ENCODE measurements around the gene PLD3. TPM values are rescaled to one million over a fixed set of nuclear protein-coding genes. Genes with fewer than 3 reads are reported as not detected.

PLD3 gene
- total RNA-seq, 1 donor from 2014 or later = 227 TPM

DNA sequence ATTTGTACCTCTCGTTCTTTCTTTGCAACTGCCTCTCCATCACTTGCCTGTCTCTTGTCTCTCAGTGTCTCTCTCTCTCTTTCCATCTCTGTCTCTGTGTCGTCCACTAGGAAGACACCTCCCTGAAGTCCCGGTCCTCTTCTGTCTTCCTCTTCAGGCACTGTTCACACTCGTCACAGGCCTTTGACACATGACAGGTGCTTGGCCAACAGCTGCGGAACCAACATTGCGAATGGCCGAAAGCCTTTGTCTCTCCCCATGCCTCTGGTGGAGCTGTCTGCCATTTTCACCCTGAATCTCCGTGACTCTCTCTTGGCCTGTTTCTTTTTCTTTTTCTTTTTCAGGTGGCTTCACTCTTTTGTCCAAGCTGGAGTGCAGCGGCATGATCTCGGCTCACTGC lies 38.7 kb downstream of the PLD3 start:
- Mint-ChIP-seq H3K36me3 (ENCODE audit: low read depth, unreplicated experiment) (peaks cover 5% of the 10 kb centered on the region), H3K4me1 (ENCODE audit: unreplicated experiment) (no peaks in the 10 kb centered on the region), H3K9me3 (ENCODE audit: unreplicated experiment) (no peaks in the 10 kb centered on the region), H3K4me3 (ENCODE audit: unreplicated experiment) (no peak overlapping the region), H3K27ac (ENCODE audit: unreplicated experiment) (no peak overlapping the region), H3K27me3 (ENCODE audit: unreplicated experiment) (peaks cover 7% of the 10 kb centered on the region)
- TF ChIP-seq, protein P1, sequence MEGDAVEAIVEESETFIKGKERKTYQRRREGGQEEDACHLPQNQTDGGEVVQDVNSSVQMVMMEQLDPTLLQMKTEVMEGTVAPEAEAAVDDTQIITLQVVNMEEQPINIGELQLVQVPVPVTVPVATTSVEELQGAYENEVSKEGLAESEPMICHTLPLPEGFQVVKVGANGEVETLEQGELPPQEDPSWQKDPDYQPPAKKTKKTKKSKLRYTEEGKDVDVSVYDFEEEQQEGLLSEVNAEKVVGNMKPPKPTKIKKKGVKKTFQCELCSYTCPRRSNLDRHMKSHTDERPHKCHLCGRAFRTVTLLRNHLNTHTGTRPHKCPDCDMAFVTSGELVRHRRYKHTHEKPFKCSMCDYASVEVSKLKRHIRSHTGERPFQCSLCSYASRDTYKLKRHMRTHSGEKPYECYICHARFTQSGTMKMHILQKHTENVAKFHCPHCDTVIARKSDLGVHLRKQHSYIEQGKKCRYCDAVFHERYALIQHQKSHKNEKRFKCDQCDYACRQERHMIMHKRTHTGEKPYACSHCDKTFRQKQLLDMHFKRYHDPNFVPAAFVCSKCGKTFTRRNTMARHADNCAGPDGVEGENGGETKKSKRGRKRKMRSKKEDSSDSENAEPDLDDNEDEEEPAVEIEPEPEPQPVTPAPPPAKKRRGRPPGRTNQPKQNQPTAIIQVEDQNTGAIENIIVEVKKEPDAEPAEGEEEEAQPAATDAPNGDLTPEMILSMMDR (IDR thresholded peaks at IDR 0.05; ENCODE audit: unreplicated experiment) = no peak
- no peak for DNase-seq (ENCODE audit: low spot score)

DNA sequence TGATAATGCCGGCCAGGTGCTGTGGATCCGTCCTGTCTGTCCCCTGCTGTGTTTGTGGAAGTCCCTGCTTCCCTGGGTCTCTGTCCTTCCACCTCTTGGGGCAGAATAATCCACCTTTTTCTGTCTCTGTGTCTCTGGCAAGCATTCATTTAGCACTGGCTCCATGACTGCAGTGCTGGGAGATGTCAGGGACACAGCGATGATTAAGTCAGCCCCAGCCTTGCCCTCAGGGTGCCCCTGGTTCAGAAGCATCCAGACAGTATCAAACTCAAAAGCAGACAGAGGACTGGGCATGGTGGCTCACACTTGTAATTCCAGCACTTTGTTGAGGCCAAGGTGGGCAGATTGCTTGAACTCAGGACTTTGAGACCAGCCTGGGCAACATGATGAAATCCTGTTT lies 40.0 kb downstream of the PLD3 start:
- DNase-seq (ENCODE audit: low spot score) = no peak
- H3K4me1 Mint-ChIP-seq (ENCODE audit: unreplicated experiment) = no peaks in the 10 kb centered on the region
- no peaks in the 10 kb centered on the region for H3K9me3 Mint-ChIP-seq (ENCODE audit: unreplicated experiment)
- H3K27ac Mint-ChIP-seq (ENCODE audit: unreplicated experiment) = no peak overlapping the region
- no peak overlapping the region for H3K4me3 Mint-ChIP-seq (ENCODE audit: unreplicated experiment)
- TF ChIP-seq, protein P1 (IDR thresholded peaks at IDR 0.05; ENCODE audit: unreplicated experiment) = no peak
- peaks cover 5% of the 10 kb centered on the region for H3K36me3 Mint-ChIP-seq (ENCODE audit: low read depth, unreplicated experiment)
- peaks cover 6% of the 10 kb centered on the region for H3K27me3 Mint-ChIP-seq (ENCODE audit: unreplicated experiment)

DNA sequence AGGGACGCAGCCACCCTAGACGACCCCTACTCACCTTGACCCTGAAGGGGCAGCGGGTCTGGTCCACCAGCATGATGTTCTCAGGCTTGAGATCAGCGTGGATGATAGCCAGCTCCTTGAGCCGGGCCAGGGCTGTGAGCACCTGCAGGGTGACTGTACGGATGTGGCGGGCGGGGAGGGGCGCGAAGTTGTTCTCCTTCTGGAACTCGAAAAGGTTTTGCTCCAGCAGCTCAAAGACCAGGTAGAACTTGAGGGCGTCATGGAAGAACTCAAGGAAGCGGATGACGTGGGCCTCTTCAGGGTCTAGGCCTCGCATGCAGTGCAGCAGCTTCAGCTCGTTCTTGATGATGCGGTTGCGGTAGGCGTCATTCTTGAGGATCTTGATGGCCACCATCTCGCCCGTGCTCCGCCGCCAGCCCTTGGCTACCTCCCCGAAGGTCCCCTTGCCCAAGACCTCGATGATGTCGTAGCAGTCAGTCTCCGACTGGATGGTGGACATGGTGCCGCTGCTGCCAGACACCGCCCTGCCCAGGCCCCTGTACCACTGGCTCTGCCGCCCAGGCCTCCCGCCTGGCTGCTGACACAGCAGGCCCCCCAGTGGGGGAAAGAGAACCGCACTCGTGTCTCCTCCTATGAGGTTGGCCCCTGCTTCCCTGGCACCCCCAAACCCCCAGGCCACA lies 41.0 kb downstream of the PLD3 start:
- Mint-ChIP-seq H3K9me3 (ENCODE audit: unreplicated experiment) (no peaks in the 10 kb centered on the region), H3K4me1 (ENCODE audit: unreplicated experiment) (no peaks in the 10 kb centered on the region), H3K27me3 (ENCODE audit: unreplicated experiment) (peaks cover 6% of the 10 kb centered on the region), H3K27ac (ENCODE audit: unreplicated experiment) (no peak overlapping the region), H3K4me3 (ENCODE audit: unreplicated experiment) (no peak overlapping the region), H3K36me3 (ENCODE audit: low read depth, unreplicated experiment) (peaks cover 5% of the 10 kb centered on the region)
- TF ChIP-seq, protein P1 (IDR thresholded peaks at IDR 0.05; ENCODE audit: unreplicated experiment) = no peak
- DNase-seq (ENCODE audit: low spot score) = no peak

DNA sequence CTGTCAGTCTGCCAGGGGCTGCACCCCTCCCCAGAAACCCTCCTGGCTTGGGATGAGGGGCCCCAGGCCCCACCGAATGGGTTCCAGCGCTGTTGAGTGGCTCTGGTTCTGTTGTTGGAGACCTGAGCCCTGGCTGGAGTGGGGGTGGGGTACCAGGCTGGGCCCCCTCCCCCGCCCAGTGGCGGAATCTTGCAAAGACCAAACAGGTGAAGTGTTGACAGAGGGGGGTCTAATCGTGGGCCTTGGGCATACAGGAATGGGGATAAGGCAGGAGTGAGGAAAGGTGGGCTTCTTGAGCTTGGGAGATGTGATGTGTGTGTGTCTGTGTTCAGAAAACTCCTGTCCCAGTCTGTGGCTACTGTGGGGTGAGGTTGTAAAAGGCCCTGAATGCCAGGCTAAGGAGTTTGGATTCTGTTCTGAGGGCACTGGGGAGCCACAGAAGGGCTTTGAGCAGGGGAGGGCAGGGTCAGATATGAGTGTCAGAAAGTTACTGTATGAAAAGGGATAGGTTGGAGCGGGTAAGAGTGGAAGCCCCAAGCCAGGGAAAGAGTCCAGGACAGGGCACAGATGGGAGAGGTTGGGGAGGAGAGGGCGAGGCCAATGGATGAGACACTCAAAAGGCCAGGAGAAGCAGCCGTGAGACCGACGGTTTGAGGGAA lies 41.7 kb downstream of the PLD3 start, which contains the start of gene HIPK4:
HIPK4 (minus strand) TSS at position 98 of the 659 bp plus-strand sequence. CDS start 279 bp downstream, outside the sequence.
- Mint-ChIP-seq H3K27me3 (ENCODE audit: unreplicated experiment) (peaks cover 6% of the 10 kb centered on the region), H3K9me3 (ENCODE audit: unreplicated experiment) (no peaks in the 10 kb centered on the region), H3K4me3 (ENCODE audit: unreplicated experiment) (no peak within 1 kb of the TSS), H3K27ac (ENCODE audit: unreplicated experiment) (no peak within 1 kb of the TSS), H3K36me3 (ENCODE audit: low read depth, unreplicated experiment) (peaks cover 5% of the 10 kb centered on the region), H3K4me1 (ENCODE audit: unreplicated experiment) (no peaks in the 10 kb centered on the region)
- TF ChIP-seq, protein P1 (IDR thresholded peaks at IDR 0.05; ENCODE audit: unreplicated experiment) = no peak
- DNase-seq (ENCODE audit: low spot score) = no peak

DNA sequence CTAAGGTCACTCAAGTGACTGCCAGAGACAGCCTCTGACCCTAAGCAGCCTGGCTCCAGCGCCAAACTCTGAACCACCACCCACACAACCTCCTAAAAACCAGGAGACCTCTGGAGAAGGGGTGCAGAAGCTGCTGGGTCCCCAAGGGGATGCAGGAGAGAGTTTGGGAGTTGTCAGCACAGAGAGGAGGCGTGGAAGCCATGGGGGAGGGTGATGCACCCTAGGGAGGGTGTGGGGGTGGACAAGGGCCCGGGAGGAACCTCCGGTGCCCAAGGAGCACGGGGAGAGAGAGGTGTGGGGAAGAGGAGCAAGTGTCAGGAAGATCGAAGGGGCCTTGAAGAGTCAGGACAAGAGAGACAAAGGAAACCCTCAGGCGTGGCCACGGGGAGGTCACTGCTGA lies 43.6 kb downstream of the PLD3 start:
- TF ChIP-seq, protein P1 (IDR thresholded peaks at IDR 0.05; ENCODE audit: unreplicated experiment) = no peak
- Mint-ChIP-seq H3K36me3 (ENCODE audit: low read depth, unreplicated experiment) (peaks cover 12% of the 10 kb centered on the region), H3K4me1 (ENCODE audit: unreplicated experiment) (no peaks in the 10 kb centered on the region), H3K27ac (ENCODE audit: unreplicated experiment) (no peak overlapping the region), H3K27me3 (ENCODE audit: unreplicated experiment) (peaks cover 12% of the 10 kb centered on the region), H3K9me3 (ENCODE audit: unreplicated experiment) (no peaks in the 10 kb centered on the region), H3K4me3 (ENCODE audit: unreplicated experiment) (no peak overlapping the region)
- DNase-seq (ENCODE audit: low spot score) = no peak
